DOHH2 (cell line): Measurements from ENCODE around the gene PBRM1.
A peak's percentile ranks its signal among the peaks of the same experiment; 100 is the strongest.

Experiments used
- H3F3A ChIP-seq: fragments of 200-600 bp; sonication (generic), shearing (Covaris generic); 2 replicates; pipeline ENCODE4 v1.6.0; 2016; ENCODE audit warnings: antibody characterized with exemption, mild to moderate bottlenecking; ENCODE audit not compliant: control insufficient read depth, insufficient read depth
- H3K27ac ChIP-seq: fragments of 200-600 bp; sonication (generic); 2 replicates; pipeline ENCODE4 v1.5.1; 2014; ENCODE audit warnings: low read depth, mild to moderate bottlenecking, low read length, moderate library complexity
- H3K27me3 ChIP-seq: fragments of 200-600 bp; sonication (generic); 2 replicates; pipeline ENCODE4 v1.6.1; 2014; ENCODE audit warnings: mild to moderate bottlenecking, low read length, mixed read lengths; ENCODE audit not compliant: control insufficient read depth
- H3K36me3 ChIP-seq: fragments of 200-600 bp; sonication (generic); 2 replicates; pipeline ENCODE4 v1.6.1; 2014; ENCODE audit warnings: mild to moderate bottlenecking, low read length, moderate library complexity, mixed read lengths; ENCODE audit not compliant: control insufficient read depth
- H3K4me1 ChIP-seq: fragments of 200-600 bp; sonication (generic); 2 replicates; pipeline ENCODE4 v1.6.1; 2014; ENCODE audit warnings: mild to moderate bottlenecking, low read length, mixed read lengths; ENCODE audit not compliant: control insufficient read depth
- H3K4me2 ChIP-seq: fragments of 200-600 bp; sonication (generic); 2 replicates; pipeline ENCODE4 v1.6.0; 2014; ENCODE audit warnings: mild to moderate bottlenecking, low read length, moderate library complexity
- H3K4me3 ChIP-seq: fragments of 200-600 bp; sonication (generic); 2 replicates; pipeline ENCODE4 v1.5.1; 2014; ENCODE audit warnings: mild to moderate bottlenecking, low read length, mixed read lengths
- H3K79me2 ChIP-seq: fragments of 200-600 bp; sonication (generic); 2 replicates; pipeline ENCODE4 v1.6.1; 2014; ENCODE audit warnings: mild to moderate bottlenecking, low read length, mixed read lengths; ENCODE audit not compliant: control insufficient read depth
- H3K9me2 ChIP-seq: fragments of 200-600 bp; sonication (generic); replicated peaks from 2 replicates; pipeline ENCODE4 v1.6.1; 2014; ENCODE audit warnings: mild to moderate bottlenecking, low read length, mixed read lengths; ENCODE audit not compliant: control insufficient read depth
- H3K9me3 ChIP-seq: fragments of 200-600 bp; sonication (generic); 2 replicates; pipeline ENCODE4 v1.6.1; 2014; ENCODE audit warnings: antibody characterized with exemption, low read length, mixed read lengths; ENCODE audit not compliant: control insufficient read depth, insufficient read depth
- H4K20me1 ChIP-seq: fragments of 200-600 bp; sonication (generic); 2 replicates; pipeline ENCODE4 v1.6.0; 2014; ENCODE audit warnings: low read depth, mild to moderate bottlenecking, antibody characterized with exemption, low read length, moderate library complexity; ENCODE audit not compliant: control insufficient read depth, insufficient read depth
- CTCF ChIP-seq: fragments of 200-600 bp; sonication (generic); IDR thresholded peaks from one replicate; pipeline ENCODE4 v1.5.1; 2014; ENCODE audit warnings: antibody characterized with exemption, mild to moderate bottlenecking, low read depth, low read length; ENCODE audit not compliant: poor library complexity, severe bottlenecking
- EZH2phosphoT487 ChIP-seq: fragments of 200-600 bp; sonication (generic); IDR thresholded peaks from 2 replicates; pipeline ENCODE4 v1.6.1; 2017; ENCODE audit warnings: borderline replicate concordance, mild to moderate bottlenecking, antibody characterized with exemption, low read length, moderate library complexity, mixed read lengths

Gene PBRM1

GRCh38 chr3:52685709-52686691 is at the start of gene PBRM1, which contains the start of gene GNL3:
Gene PBRM1, minus strand, starts transcription at chr3:52685913.
Gene GNL3, plus strand, starts transcription at chr3:52686032. Its CDS starts 61 bp downstream, at chr3:52686093.
- peak within 1 kb of the TSS; percentile 98 for H3K4me3 ChIP-seq
- no peaks in the 10 kb centered on the region for H3K9me2 ChIP-seq
- no peak for TF ChIP-seq EZH2phosphoT487
- no peak for TF ChIP-seq CTCF
- peak within 1 kb of the TSS; percentile 96 for H3K4me2 ChIP-seq
- H3K9me3 ChIP-seq, result no peaks in the 10 kb centered on the region
- peaks cover 94% of the 10 kb centered on the region for H3K79me2 ChIP-seq
- peaks cover 83% of the 10 kb centered on the region for H3K36me3 ChIP-seq
- H3K27ac ChIP-seq, result peak within 1 kb of the TSS; percentile 80
- peaks cover 29% of the 10 kb centered on the region for H4K20me1 ChIP-seq
- peaks cover 39% of the 10 kb centered on the region for H3F3A ChIP-seq
- H3K27me3 ChIP-seq, result no peaks in the 10 kb centered on the region
- peaks cover 47% of the 10 kb centered on the region for H3K4me1 ChIP-seq

- Histone ChIP-seq H3K27me3 (no peaks in the 10 kb centered on the region), H3K4me3 (no peak overlapping the region), H3K4me1 (no peaks in the 10 kb centered on the region), H3K36me3 (peaks cover 43% of the 10 kb centered on the region), H3F3A (0 out of 2 replicates have a peak, but pooled peaks cover 2% of the 10 kb centered on the region), H3K79me2 (no peaks in the 10 kb centered on the region), H3K9me3 (no peaks in the 10 kb centered on the region), H3K27ac (no peak overlapping the region), H3K4me2 (no peak overlapping the region), H4K20me1 (no peaks in the 10 kb centered on the region), H3K9me2 (no peaks in the 10 kb centered on the region)
- TF ChIP-seq EZH2phosphoT487, result no peak
- TF ChIP-seq CTCF, result no peak
Measured at GRCh38 chr3:52733256-52733891, 47.7 kb upstream of the PBRM1 start.

- Histone ChIP-seq H4K20me1 (no peaks in the 10 kb centered on the region), H3K79me2 (no peaks in the 10 kb centered on the region), H3K4me3 (no peak overlapping the region), H3K4me2 (no peak overlapping the region), H3K9me2 (no peaks in the 10 kb centered on the region), H3K36me3 (peaks cover 39% of the 10 kb centered on the region), H3K9me3 (no peaks in the 10 kb centered on the region), H3K27me3 (no peaks in the 10 kb centered on the region), H3K4me1 (no peaks in the 10 kb centered on the region), H3F3A (0 out of 2 replicates have a peak, but pooled peaks cover 2% of the 10 kb centered on the region), H3K27ac (no peak overlapping the region)
- TF ChIP-seq CTCF (no peak), EZH2phosphoT487 (no peak)
Measured at GRCh38 chr3:52731590-52731989, 45.9 kb upstream of the PBRM1 start.
